Adrenal gland (tissue), 12 donors: Measurements from ENCODE around the gene TPRG1. TPM values are rescaled to one million over a fixed set of nuclear protein-coding genes. Genes with fewer than 3 reads are reported as not detected.
A peak's percentile ranks its signal among the peaks of the same experiment; 100 is the strongest.

Experiments
- DNase-seq, 7 donors: peaks; one replicate each; pipeline ENCODE4 v3.0.0-alpha.2; 2019 to 2020
- H3K27ac ChIP-seq, 5 donors: fragments of 200-600 bp; sonication (generic) in 4 of 5; 1 replicate in 3 of 5; 2 replicates in 2 of 5; pipeline versions ENCODE4 v1.5.1 to v1.8.0; 2016 to 2020; ENCODE audit warnings: mild to moderate bottlenecking in 1 of 5
- H3K27me3 ChIP-seq: fragments of 200-600 bp; 2 replicates; pipeline ENCODE4 v1.8.0; 2021
- H3K36me3 ChIP-seq, 2 donors: fragments of 200-600 bp; replicated peaks in 1 of 2; 1 replicate in 1 of 2; 2 replicates in 1 of 2; pipeline versions ENCODE4 v1.5.1 to v1.8.0; 2018 to 2022
- H3K4me1 ChIP-seq, 2 donors: fragments of 200-600 bp; replicated peaks in 1 of 2; 1 replicate in 1 of 2; 2 replicates in 1 of 2; pipeline versions ENCODE4 v1.5.1 to v1.8.0; 2018 to 2021
- H3K4me3 ChIP-seq, 4 donors: fragments of 200-600 bp; sonication (generic) in 3 of 4; one replicate each; pipeline ENCODE4 v1.5.1; 2016 to 2018
- H3K9me3 ChIP-seq, 3 donors: fragments of 200-600 bp; sonication (generic) in 1 of 3; replicated peaks in 1 of 3; 1 replicate in 2 of 3; 2 replicates in 1 of 3; pipeline versions ENCODE4 v1.5.1 to v1.8.0; 2016 to 2021
- CTCF ChIP-seq, 6 experiments: fragments of 450-650 bp in 4 of 6; fragments of 200-600 bp in 2 of 6; sonication (generic) in 1 of 6; IDR thresholded peaks; 1 replicate in 5 of 6; 2 replicates in 1 of 6; pipeline versions ENCODE4 v1.5.1 to v1.8.0; 2016 to 2021; ENCODE audit warnings: antibody characterized with exemption in 6 of 6, mild to moderate bottlenecking in 2 of 6, moderate library complexity in 1 of 6
- POLR2A ChIP-seq, 2 donors: fragments of 450-650 bp; IDR thresholded peaks; one replicate each; pipeline ENCODE4 v1.6.1; 2017; ENCODE audit warnings: antibody characterized with exemption in 2 of 2, mild to moderate bottlenecking in 2 of 2, moderate library complexity in 1 of 2
- WGBS, 4 donors: extraction: QIAGEN DNeasy Blood & Tissue Kit in 2 of 4; methylation state at CpG; one replicate each; pipeline versions ENCODE4 v1.1.5 to v1.1.7; 2013 to 2017; 5-methylcytosine and 5-hydroxymethylcytosine counted together
- intact Hi-C, 2 donors: fragments of 100-400 bp; cut with DNase I; formaldehyde crosslinking; loops; one replicate each; pipeline versions ENCODE4 v1.14.1 to v1.15.0; 2022 to 2023
- polyA plus RNA-seq, 3 donors: library from polyadenylated mRNA; stranded (reverse); fragments of 200-250 nt in 2 of 3; fragments of 350-450 nt in 1 of 3; fragmentation: Illumina TruSeq in 1 of 3; extraction: RNeasy Lipid Tissue Mini Kit (QIAGEN cat#74804) in 1 of 3; gene quantifications; one replicate each; pipeline ENCODE4 v1.2.3, GENCODE V29; 2013 to 2014
- total RNA-seq, 9 donors: library from RNA; depleted of rRNA in 4 of 9; stranded (reverse); fragments of >200 nt in 4 of 9; fragments of 120-200 nt in 1 of 9; fragmentation: NEBNext Ultra II Directional in 1 of 9; extraction: Animal tissue kit (Norgen Biotek cat#: 25700) in 1 of 9; gene quantifications; one replicate each; pipeline versions ENCODE4 v1.1.0 to v1.2.4, GENCODE V29; 2013 to 2023
- donor health status: healthy with polysubstance abuse.
- donor health status: Bipolar disorder and iron deficiency.
- donor health status: DM: yes; HTN: yes; CAD: no.
- donor health status: DM: no; HTN: no; CAD: no.
- donor health status: DM: no; HTN: no; CAD: no.
- donor health status: DM: yes; HTN: yes; CAD: no.

Gene TPRG1
- total and polyA plus RNA-seq, 12 donors, result 2.6 to 9.4 (median 3.9) TPM

- H3K36me3 ChIP-seq, result no peaks in the 10 kb centered on the region
- H3K27me3 ChIP-seq, result no peaks in the 10 kb centered on the region
- TF ChIP-seq POLR2A (IDR thresholded peaks at IDR 0.05) (no peak), CTCF (IDR thresholded peaks at IDR 0.05) (no peak)
- intact Hi-C loops, result no loop called here
- peaks cover 5 to 13% of the 10 kb centered on the region in 2 donors for H3K4me1 ChIP-seq
- peak in 1 of 7 donors; percentile 21 for DNase-seq
- peak overlapping the region in 3 of 5 donors; percentile 27 to 51 (median 33) for H3K27ac ChIP-seq
- H3K9me3 ChIP-seq, result peaks cover 0 to 8% (median 0%) of the 10 kb centered on the region in 3 donors
- H3K4me3 ChIP-seq, result no peak overlapping the region
Measured at GRCh38 chr3:189188466-189188865, 16.7 kb downstream of the TPRG1 start.

- intact Hi-C loops, result no loop called here
- H3K27ac ChIP-seq, result no peak overlapping the region
- TF ChIP-seq CTCF (IDR thresholded peaks at IDR 0.05) (no peak), POLR2A (IDR thresholded peaks at IDR 0.05) (no peak)
- H3K27me3 ChIP-seq, result no peaks in the 10 kb centered on the region
- no peak overlapping the region for H3K4me3 ChIP-seq
- DNase-seq, result no peak
- H3K36me3 ChIP-seq, result no peaks in the 10 kb centered on the region
- H3K9me3 ChIP-seq, result peaks cover 0 to 8% (median 0%) of the 10 kb centered on the region in 3 donors
- H3K4me1 ChIP-seq, result peaks cover 0 to 5% of the 10 kb centered on the region in 2 donors
Measured at GRCh38 chr3:189192725-189193124, 21.0 kb downstream of the TPRG1 start.

GRCh38 chr3:189195302-189195701, 23.5 kb downstream of the TPRG1 start:
- Histone ChIP-seq H3K9me3 (peaks cover 0 to 8% (median 0%) of the 10 kb centered on the region in 3 donors), H3K27ac (no peak overlapping the region), H3K4me3 (no peak overlapping the region), H3K27me3 (no peaks in the 10 kb centered on the region), H3K4me1 (no peaks in the 10 kb centered on the region), H3K36me3 (no peaks in the 10 kb centered on the region)
- DNase-seq, result no peak
- intact Hi-C loops, result no loop called here
- TF ChIP-seq CTCF (IDR thresholded peaks at IDR 0.05) (no peak), POLR2A (IDR thresholded peaks at IDR 0.05) (no peak)
- 94 to 100% (median 97%) methylated on average over 5 of the region's 5 CpGs for WGBS, 4 donors

GRCh38 chr3:189202106-189202505, 30.3 kb downstream of the TPRG1 start:
- 75 to 84% (median 76%) methylated on average over 6 of the region's 6 CpGs for WGBS, 4 donors

More at GRCh38 chr3:189202106-189202505, 30.3 kb downstream of the TPRG1 start:
- Histone ChIP-seq H3K36me3 (no peaks in the 10 kb centered on the region), H3K4me3 (no peak overlapping the region), H3K9me3 (no peaks in the 10 kb centered on the region), H3K27me3 (no peaks in the 10 kb centered on the region), H3K4me1 (no peaks in the 10 kb centered on the region), H3K27ac (no peak overlapping the region)
- no peak for DNase-seq
- intact Hi-C loops, result no loop called here
- TF ChIP-seq CTCF (IDR thresholded peaks at IDR 0.05) (no peak), POLR2A (IDR thresholded peaks at IDR 0.05) (no peak)
